K562 (cell line): ENCODE measurements around the gene FTHL17.

Experiments used
- CTCF ChIP-seq, 3 experiments: IDR thresholded peaks in 2 of 3; conservative IDR thresholded peaks in 1 of 3; 2 replicates each; pipeline ENCODE4 v1.5.1; 2011 to 2012; ENCODE audit warnings: low read length in 3 of 3, mild to moderate bottlenecking in 3 of 3, control low read depth in 2 of 3, improper control_type of control experiment in 1 of 3, inconsistent platforms in 1 of 3, low read depth in 1 of 3, mixed read lengths in 1 of 3, moderate library complexity in 1 of 3; ENCODE audit not compliant: insufficient read depth in 2 of 3
- GABPB1 ChIP-seq: sonication (generic); formaldehyde crosslinking; IDR thresholded peaks from 2 replicates; pipeline ENCODE4 v1.8.0; 2022; ENCODE audit warnings: mild to moderate bottlenecking, missing genetic modification reagents
- HDAC2 ChIP-seq: fragments of 450-650 bp; IDR thresholded peaks from 2 replicates; pipeline ENCODE4 v1.6.1; 2016; ENCODE audit warnings: mild to moderate bottlenecking
- MCM7 ChIP-seq, 2 experiments: fragments of 450-650 bp; IDR thresholded peaks; 2 replicates each; pipeline ENCODE4 v1.6.1; 2016 to 2018
- PRMT5 ChIP-seq: sonication (generic); formaldehyde crosslinking; IDR thresholded peaks from 2 replicates; pipeline ENCODE4 v1.5.0; 2020; ENCODE audit warnings: missing genetic modification reagents
- RAD21 ChIP-seq, 2 experiments: fragments of 250-450 bp in 1 of 2; fragments of 450-650 bp in 1 of 2; sonication (Bioruptor Pico) in 1 of 2; formaldehyde crosslinking in 1 of 2; IDR thresholded peaks in 1 of 2; conservative IDR thresholded peaks in 1 of 2; 2 replicates each; pipeline versions ENCODE4 v1.4.0 to v1.8.0; 2020 to 2022; ENCODE audit warnings: mild to moderate bottlenecking in 2 of 2, moderate library complexity in 1 of 2
- RNF219 ChIP-seq: fragments of 250-450 bp; sonication (Bioruptor Pico); IDR thresholded peaks from 2 replicates; pipeline ENCODE4 v1.5.0; 2022; ENCODE audit warnings: mild to moderate bottlenecking
- SIX5 ChIP-seq, 2 experiments: IDR thresholded peaks; 2 replicates each; pipeline ENCODE4 v1.6.1; 2011; ENCODE audit warnings: low read length in 2 of 2, borderline replicate concordance in 1 of 2, low read depth in 1 of 2, mild to moderate bottlenecking in 1 of 2, moderate library complexity in 1 of 2; ENCODE audit not compliant: insufficient read depth in 1 of 2

GRCh38 chrX:31027351-31027750 lies 44.5 kb downstream of the FTHL17 start:
- no peak for TF ChIP-seq PRMT5 (CRISPR knock-in tag)
- no peak for TF ChIP-seq GABPB1 (CRISPR knock-in tag)
- no peak for TF ChIP-seq RAD21 (CRISPR knock-in tag; conservative IDR thresholded peaks at IDR 0.05 in 1 of 2, IDR thresholded peaks at IDR 0.05 in 1 of 2)
- TF ChIP-seq MCM7 (IDR thresholded peaks at IDR 0.05): no peak
- no peak for TF ChIP-seq SIX5 (IDR thresholded peaks at IDR 0.05; ENCODE audit: borderline replicate concordance in 1 of 2, insufficient read depth in 1 of 2, low read depth in 1 of 2, low read length in 2 of 2)
- TF ChIP-seq HDAC2: no peak
- TF ChIP-seq CTCF (IDR thresholded peaks at IDR 0.05 in 2 of 3, conservative IDR thresholded peaks at IDR 0.05 in 1 of 3; ENCODE audit: insufficient read depth in 2 of 3, low read depth in 1 of 3, low read length in 3 of 3): no peak
- TF ChIP-seq RNF219 (CRISPR knock-in tag): no peak
